Activated CD8-positive, alpha-beta memory T cell treated with anti-CD3 and anti-CD28 coated beads, Interleukin-2, amount 50 U/mL, for 24 hours (primary cell): ENCODE measurements around the gene FFAR4.

ENCODE experiments used
- DNase-seq: peaks from one replicate; pipeline ENCODE4 v3.0.0-alpha.2; 2020; ENCODE audit errors: extremely low read depth

The FFAR4 gene

DNA sequence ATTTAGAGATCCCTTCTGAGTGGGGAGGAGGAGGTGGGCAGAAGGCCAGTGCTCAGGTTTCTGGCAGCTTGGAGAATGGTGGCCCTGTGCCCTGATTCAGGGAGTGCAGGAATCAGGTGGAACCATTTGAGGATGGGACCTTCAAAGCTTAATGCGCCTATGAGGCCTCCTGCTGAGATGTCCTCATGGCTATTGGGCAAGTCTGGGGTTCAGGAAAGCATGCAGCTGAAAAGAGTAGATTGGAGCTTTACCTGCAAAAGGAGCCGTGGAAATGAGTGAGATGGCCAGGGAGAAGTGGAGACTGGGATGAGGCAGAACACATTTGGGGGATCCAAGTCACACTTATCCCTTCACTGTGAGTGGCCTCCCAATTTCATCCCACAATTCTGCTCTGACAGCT, 6.1 kb downstream of the FFAR4 start:
- DNase-seq, result no peak

DNA sequence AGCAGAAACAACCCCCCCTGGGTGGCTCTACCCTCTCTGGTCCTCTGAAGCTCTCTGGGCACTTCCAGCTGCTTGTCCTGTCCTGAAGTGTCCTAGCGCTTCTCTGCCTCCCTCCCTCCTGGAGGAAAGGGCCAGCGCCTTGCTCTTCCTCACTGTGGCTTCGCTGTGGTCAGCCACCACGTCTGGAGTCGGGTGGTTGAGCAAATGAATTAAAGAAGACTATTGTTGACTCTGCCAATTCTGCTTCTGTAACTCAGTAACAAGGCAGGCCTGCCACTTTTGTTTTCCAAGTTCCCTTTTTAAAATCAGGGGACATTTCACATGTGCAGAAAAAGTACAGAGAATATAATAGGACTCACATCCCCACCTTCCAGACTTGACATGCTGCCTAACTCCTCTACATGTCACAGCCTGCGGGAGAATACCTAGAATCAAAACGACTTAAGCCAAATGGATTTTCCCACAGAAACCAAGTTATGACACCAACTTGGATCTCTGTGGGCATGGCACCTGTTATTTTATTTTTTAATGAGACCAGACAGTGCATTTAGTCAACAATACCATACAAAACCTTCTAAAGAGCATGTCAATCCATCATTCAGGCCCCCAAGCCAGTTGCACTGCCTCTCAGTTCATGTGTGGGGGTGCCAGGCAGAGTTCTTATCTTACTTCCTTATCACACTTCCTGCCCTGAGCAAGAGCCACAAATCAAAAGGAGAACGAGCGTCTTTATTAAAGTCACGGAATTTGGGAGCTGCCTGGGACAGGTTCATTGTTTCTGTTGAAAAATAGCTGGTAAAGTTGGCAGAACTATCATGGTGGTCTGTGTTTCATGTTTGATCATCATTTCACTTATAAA, 6.8 kb downstream of the FFAR4 start:
- no peak for DNase-seq

DNA sequence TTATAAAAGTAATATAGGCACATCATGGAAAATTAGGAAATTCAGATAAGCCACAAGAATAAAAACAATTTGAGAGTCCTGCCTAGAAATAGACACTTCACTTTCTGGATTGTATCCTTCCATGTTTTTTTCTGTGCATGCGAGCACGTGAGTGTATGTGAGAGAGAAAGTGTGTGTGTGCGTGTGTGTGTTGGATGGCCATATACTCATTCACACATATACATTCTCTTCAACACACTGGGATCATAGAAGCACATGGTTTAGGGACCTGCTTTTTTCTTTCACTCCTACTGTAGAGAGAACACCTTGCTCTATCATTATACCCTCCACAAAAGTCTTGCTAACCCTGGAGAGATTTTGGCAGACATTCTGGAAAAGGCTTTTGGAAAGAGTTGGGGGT, 7.5 kb downstream of the FFAR4 start:
- no peak for DNase-seq

DNA sequence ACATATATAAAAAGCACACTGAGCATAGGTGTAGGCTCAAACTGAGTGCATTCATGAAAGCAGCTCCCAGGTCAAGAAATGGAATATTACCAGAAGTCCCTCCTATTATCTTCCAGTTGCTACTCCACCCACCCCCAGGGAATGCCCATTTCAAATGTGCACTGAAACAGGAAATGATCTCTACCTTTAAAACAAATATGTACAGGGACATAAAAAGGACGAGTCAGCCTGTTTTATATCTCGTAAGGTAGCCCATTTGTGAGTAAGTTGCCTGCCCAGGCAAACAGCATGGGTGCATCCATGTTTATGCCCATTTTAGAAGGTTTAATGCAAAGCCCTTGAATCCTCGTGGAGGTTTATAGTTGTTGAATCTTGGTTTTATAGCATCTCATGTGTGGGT, 10.4 kb downstream of the FFAR4 start:
- DNase-seq, result no peak

DNA sequence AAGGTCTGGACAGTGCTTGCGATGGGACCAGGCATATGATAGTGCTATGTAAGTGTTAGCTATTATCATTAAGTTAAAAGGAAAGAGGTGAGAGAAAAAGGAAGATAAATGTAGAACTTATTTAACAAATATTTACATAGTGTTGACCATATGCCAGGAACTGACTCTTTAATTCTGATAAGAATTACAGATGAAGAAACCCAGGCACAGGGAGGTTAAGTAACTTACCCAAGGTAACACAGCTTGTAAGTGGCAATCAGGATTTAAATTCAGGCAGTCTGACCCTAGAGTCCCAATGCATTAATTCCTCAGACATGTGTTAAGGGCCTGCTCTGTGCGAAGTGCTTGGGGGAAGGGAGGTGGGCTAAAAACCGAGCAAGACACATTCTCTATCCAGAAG, 11.1 kb downstream of the FFAR4 start:
- no peak for DNase-seq

DNA sequence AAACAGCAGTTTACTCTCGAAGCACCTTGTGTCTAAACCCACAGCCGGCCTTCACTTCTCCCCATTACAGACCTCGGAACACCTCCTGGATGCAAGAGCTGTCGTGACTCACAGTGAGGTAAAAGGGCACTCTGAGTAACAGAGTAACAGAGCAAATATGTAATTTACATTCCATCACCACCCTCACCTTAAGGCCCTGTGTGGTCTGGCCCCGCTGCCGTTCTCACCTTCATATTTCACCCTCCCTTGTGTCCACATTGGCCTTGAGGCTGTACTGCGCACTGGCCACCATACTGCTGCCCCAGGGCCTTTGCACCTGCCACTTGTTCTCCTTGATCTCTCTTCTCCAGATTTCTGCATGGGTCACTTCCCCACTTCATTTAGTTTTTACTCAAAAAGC, 12.6 kb downstream of the FFAR4 start:
- no peak for DNase-seq

DNA sequence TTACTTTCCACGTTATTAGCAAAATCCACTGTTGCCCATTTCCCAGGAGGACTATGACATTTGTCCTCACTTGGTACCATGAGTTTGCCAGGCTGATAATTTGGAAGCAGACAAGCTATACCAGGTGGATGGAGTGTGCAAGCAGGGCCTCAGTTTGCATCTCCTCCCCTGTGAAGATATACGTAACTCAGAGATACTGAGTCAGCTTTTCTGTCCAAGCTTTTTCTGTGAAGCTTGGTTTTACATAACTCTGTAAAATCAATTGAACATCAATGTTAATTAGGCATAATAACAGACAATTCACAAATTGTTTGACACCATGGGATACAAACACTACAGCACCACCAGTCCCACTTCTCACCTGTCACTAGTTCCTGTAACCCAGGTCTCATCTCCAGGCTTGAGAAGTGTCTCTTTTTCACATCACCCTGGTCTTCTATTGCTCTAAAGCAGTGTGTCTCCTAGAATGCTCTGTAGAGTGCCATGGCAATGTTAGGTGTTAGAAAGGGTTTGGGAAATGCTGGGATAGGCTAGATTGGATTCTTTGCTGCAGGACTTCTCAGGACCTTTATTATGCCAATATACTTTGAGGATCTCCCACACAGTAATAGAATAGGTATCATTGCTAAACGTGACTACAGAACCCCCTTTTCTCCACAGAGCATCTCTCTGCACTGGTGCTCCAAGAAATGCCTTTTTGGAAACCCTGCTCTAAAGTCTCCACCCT, 13.7 kb downstream of the FFAR4 start:
- no peak for DNase-seq

DNA sequence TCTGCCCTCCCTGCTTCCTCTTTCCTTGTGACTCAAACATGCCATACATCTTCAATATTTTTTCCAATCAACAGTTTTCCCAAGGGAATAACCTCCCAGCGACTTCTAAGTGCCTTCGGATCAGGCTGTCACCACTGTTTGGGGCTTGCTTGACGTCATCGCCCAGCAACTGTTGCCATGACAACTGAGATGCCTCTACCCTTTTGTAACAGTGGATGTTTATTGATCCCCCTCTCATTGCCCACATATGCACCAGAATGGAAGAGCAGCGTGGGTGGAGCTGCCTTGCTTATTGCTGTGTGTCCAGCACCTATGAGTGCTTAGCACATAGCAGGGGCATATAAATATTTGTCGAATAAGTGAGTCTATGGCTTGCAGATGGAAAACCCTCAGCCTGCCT, 14.4 kb downstream of the FFAR4 start:
- no peak for DNase-seq

DNA sequence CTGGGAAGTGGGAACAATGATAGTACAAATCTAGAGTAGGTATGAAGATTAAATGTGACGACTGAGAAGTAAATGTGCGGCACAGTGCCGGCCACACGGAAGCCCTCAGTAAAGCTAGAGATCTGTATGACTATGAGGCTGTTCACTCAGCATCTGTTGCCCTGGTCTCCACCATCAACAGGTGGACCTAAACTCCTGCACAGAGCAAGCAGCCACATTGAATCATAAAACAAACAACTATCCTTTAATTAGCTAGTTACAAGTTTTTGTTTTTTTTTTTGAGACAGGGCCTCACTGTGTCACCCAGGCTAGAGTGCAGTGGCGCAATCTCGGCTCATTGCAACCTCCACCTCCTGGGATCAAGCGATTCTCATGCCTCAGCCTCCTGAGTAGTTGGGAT, 18.0 kb downstream of the FFAR4 start:
- DNase-seq, result no peak

DNA sequence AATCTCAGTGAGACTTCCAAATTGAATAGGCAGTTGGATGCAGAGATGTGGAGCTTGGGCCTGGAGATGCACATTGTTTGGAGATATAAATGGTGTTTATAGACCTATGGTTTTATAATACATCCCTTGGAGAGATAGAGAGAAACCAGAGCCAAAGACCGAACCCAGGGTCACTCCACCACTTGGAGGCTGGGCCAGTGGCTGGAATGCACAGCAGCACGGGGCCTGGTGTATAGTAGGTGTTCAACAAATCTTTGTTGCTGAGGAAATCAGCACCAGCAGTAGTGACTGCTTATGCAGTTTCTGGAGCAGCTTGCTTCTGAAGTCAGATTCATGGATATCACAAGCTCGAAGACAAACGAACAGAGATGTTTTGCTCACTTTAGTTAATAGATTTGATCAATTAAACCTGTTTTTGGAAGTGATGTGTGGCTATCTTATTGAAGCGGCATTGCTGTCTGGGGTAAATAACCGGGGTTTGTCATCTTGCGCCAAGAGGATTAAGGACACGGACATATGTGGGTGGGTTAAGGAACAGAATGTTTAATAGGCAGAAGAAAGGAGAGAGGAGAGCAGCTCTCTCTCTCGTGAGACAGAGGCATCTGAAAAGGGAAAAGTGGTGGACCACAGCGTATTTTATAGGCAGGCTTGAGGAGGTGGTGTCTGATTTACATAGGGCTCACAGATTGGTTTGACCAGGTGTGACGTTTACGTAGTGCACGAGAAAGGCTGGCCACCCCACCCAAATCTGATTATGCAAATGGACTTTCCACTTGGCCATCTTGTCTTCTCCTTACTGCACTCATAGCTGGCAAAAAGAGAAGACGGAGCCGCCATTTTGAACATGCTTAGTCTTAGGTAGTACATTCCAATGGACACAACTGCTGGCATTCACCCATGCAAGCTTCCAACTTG, 23.4 kb downstream of the FFAR4 start:
- DNase-seq, result no peak

DNA sequence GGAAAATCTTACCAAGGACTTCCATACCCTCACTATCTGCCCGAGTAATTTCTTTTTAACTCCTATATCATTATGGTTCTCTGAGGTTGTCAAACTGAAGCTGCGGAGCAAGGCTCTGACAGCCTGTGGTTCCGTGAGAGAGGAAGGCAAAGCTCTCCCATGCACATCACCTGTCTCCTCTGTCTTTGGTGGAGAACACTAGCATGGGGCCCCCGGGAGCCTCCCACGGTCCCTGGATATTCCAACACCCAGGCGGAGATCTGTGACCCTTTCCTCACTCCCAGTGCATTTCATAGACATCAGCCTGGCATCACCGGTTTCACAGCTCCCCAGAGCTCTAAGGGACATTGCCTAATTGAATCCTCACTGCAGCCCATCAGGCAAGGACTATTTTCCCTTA, 24.2 kb downstream of the FFAR4 start:
- DNase-seq, result no peak

DNA sequence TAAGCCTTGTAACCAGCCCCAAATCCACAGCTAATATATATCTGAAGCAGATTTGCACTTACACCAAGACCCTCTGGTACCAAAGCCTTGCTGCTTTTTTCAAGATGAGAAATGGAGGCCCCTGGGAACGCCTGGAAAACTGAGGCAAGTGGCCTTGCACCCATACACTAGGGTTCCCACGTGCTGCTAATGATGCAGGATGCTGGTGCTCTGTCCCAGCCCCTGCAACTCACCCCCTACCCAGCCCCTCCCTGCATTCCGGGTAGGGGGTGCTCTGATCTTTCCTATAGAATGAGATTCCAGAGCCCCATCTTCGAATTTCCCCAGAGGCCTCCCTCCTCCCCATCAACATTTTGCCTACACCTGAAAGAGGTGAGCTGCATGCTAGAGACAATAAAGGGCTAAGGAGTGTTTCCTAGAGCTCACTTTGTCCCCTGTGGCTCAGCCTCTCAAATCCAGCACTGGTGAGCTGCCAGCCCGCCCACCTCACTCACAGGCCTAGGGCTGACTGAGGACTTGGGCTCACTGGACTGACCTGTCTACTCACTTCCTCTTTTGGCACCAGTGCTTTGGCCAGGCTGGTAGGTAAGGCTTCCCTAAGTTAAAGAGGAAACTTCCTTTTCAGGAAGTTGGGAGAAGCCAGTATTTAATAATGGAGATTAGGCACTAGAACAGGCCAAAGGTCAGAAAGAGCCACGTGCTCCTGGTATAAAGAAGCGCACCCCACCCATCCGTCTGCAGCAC, 24.8 kb downstream of the FFAR4 start:
- no peak for DNase-seq

DNA sequence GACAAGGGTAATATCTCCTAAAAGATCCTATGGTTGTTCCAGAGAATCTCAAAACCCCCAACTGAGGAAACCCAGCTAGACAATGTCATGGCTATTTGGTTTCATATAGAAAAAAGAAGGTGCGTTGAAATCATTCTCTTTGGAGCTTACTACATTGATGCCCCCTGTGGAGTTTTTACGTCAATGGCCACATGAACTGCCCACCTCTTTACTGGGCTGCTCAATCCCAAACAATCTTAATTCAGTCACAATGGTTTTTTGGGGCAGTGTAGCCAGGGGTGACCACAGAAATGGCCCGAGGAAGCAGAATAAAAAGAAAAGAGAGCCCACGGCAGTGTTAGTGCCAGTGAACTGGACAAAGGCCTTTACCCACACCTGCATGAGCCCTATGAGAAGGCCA, 26.8 kb downstream of the FFAR4 start:
- no peak for DNase-seq

DNA sequence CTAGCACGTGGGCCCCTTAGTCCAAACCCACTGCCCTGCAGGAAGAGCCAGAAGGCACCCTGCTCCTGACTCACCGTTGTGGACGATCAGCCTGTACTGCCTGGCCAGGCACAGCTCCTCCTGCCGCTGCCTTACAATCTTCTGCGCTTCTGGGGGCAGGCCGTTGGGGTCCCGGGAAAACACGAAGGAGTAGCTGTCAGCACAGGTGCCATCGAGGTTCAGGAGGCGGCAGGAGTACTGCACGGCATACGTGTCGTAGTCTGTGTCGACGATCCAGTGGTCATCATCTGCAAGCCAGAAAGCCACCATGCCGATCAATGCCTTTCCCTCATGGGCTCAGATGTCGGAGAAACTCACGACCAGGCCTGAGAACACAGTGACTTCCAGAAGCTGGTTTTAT, 27.3 kb downstream of the FFAR4 start:
- no peak for DNase-seq

DNA sequence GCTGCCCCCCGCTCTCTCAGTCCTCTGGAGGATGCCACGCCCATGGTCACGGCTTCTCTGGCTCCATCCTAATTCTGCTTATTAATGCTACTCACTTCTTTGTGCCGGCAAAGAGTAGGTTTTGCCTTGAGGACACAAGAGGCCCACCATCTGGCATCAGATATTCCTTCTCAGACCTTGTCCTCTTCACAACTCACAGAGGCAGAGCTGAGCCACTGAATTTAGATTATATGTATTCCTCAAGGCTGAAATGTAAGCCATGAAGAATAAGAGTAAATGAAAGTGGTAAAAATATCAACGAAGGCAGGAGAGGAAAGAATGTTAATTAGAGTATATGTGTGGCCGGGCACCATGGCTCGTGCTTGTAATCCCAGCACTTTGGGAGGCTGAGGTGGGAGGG, 28.1 kb downstream of the FFAR4 start:
- no peak for DNase-seq

DNA sequence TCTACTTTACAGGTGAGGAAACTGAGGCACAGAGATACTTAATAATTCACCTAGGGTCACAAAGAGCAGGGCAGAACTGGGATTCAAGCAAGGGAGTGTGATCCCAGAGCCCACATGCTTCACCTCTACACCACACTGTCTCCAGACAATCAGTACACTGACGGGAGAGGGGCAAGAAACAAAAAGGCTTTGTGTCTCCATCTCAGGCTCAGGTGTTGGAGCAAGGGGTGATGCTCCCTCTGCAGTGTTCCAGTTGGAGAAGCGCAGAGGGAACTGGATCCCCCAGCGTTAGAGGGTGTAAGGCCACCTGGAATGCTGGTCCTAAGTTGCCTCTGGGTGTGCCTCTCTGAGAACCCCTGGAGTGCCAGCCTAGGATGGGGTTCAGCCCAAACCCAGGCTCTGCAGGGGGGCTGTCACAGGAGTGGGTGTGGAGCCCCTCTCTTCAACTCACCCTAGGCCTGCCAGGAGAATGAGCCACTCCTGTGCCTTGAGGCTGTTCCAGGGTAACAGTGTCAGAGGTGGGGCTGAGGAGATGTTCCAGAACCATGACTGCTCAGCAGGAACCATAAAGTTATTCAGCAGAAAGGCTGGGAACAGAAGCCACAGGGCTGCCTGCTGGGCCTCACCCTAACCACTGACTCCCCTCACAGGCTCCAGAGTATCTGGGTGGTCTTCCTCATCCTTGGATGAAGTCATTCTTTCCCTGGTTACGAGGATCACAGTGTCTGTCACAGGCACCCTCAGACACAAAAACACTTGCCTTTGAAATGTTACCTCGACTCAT, 29.1 kb downstream of the FFAR4 start:
- no peak for DNase-seq

DNA sequence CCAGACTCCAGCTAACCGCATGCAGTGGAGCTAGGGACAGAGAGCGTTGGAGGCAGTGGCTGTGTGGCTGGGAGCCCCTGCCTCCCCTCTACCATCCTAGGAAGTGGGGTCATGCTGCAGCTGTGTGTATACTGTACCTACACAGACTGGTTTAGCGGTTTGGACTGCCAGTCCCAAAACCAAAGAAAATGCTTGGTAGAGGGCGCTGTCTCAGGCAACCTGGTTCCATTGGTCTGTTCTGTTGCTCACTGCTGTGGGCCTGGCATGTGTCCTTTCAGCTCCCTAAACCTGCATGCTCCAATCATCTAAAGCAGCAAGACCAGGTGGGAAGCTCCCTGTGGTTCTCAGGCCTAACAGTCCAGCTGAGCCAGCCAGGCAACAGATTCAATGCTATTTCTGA, 30.1 kb downstream of the FFAR4 start:
- no peak for DNase-seq

DNA sequence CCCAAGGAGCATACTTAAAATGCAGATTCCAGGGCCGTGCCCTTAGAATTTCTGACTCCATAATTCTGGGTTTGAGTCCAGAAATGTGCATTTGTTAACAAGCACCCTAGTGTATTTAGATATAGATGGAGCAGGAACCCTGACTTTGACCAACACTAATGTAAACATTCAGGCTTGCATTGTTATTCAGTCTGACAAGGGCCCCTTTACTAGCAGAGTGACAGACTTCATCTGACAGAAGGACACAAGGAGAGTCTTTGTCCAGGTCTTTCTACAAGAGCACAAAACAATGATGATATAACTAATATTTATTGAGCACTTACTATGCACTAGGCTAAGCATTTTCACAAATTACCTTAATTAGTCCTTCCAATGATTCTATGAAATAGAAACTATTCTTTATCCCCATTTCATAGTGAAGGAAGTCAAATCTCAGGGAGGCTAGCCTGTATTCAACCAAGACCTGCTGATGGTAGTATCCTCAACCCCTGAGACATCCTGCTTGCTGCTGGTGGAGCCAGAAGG, 30.7 kb downstream of the FFAR4 start:
- DNase-seq, result no peak

DNA sequence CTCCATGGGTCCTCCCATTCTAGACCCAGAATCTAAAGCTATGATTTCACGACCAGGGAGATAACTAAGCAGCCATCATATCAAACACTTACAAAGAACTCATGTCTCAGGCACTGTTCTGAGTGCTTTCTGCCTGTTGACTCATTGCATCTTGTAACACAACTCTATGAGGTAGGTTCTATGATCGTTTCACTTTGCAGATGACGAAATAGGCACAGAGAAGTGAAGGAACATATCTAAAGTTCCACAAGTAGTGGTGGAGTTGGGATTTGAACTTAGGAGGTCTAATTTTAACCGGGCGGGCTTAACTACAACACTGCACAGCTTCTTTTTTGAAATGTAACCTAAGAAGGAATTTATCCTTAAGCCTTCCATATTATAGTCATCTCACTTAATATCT, 31.7 kb downstream of the FFAR4 start:
- no peak for DNase-seq

DNA sequence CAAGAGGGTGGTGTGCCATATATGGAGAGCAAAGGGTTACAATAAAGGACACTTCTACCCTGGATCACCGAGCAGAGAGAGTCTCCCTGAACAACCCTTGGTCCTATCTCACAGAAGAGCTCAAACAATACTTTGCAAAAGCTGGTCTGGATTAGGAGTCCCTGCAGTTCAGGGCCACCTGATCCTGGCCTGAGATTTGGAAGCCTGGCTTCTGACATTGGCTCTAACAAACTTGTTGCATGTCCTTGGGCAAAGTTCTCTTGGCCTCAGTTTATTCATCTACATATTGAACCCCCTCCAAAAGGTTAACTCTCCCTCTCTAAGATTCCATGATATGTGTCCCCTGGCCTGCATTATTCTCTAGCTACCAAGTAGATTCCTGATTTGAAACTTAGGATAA, 32.9 kb downstream of the FFAR4 start:
- no peak for DNase-seq

DNA sequence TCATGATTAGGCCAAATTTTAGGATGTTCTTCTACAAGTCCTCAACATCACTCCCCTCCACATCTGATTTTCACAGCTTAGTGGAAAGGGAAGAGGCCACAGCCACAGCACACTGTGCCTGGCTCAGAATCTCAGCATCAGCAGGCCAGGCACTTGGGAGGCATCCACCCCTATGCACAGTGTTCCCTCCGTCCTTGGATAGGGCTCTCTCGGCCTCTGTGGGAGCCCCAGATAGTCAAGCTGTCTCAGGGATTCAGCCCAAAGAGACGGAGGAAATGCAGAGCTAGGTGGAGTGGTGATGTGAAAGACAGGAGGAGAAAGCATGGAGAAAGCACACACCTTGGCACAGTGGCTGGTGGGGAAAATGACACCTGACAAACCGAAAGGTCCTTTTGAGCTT, 33.3 kb downstream of the FFAR4 start:
- DNase-seq, result no peak
